GM12878 (cell line): ENCODE measurements around the gene CLCN2. TPM values are rescaled to one million over a fixed set of nuclear protein-coding genes. Genes with fewer than 3 reads are reported as not detected.

Source experiments
- ATAC-seq: fragments of 200-7000 bp; cut with Tn5 transposase; 3 replicates; pipeline ENCODE4 v1.9.1; 2020; ENCODE audit warnings: mild to moderate bottlenecking, moderate library complexity
- BruUV-seq: library from RNA; stranded (reverse); fragments of 400-500 nt; replicated peaks from 2 replicates; lab custom pipeline; 2021; lab: Mats Ljungman, UMichigan
- CTCF ChIA-PET: fragments of 300-600 bp; sonication (Branson Sonifier 250); formaldehyde crosslinking; extraction: SDS; loops from one replicate; lab custom pipeline; 2021; ENCODE audit warnings: inconsistent platforms; lab: Yijun Ruan, JAX
- POLR2A ChIA-PET: fragments of 350-600 bp; formaldehyde crosslinking; extraction: SDS; loops from one replicate; lab custom pipeline; 2021; ENCODE audit warnings: inconsistent platforms; lab: Charles Lee
- RAD21 ChIA-PET: fragments of 300-600 bp; sonication (Branson Sonifier 250); formaldehyde crosslinking; loops from one replicate; lab custom pipeline; 2023; ENCODE audit warnings: antibody characterized with exemption; ENCODE audit not compliant: unreplicated experiment; lab: Charles Lee
- SMC1A ChIA-PET: fragments of 300-600 bp; sonication (Branson Sonifier 250); formaldehyde crosslinking; loops from one replicate; lab custom pipeline; 2023; ENCODE audit not compliant: unreplicated experiment, uncharacterized antibody; lab: Charles Lee
- DNase-seq: peaks from one replicate; pipeline ENCODE4 v3.0.0-alpha.2; 2011; ENCODE audit warnings: low read depth, low spot score
- FAIRE-seq: peaks from 3 replicates; lab custom pipeline; 2011; peaks lifted over from hg19 to GRCh38; lab: Jason Lieb, UNC
- H2AFZ ChIP-seq: 2 replicates; pipeline ENCODE4 v1.6.0; 2011; ENCODE audit warnings: low read depth, low read length, control low read depth; ENCODE audit not compliant: control insufficient read depth
- H3K27ac ChIP-seq: 2 replicates; pipeline ENCODE4 v1.5.1; 2011; ENCODE audit warnings: control low read depth; ENCODE audit not compliant: control insufficient read depth, insufficient read depth
- H3K27me3 ChIP-seq, 2 experiments: replicated peaks in 1 of 2; 2 replicates each; pipeline versions ENCODE4 v1.6.0 to v1.6.1; 2011; ENCODE audit warnings: low read length in 1 of 2; ENCODE audit not compliant: control insufficient read depth in 2 of 2, insufficient read depth in 2 of 2
- H3K36me3 ChIP-seq, 2 experiments: 2 replicates each; pipeline ENCODE4 v1.5.1; 2011; ENCODE audit warnings: low read length in 1 of 2; ENCODE audit not compliant: control insufficient read depth in 2 of 2, insufficient read depth in 2 of 2
- H3K4me1 ChIP-seq: 2 replicates; pipeline ENCODE4 v1.6.1; 2011; ENCODE audit warnings: mild to moderate bottlenecking, low read length, moderate library complexity, mixed read lengths; ENCODE audit not compliant: control insufficient read depth, insufficient read depth
- H3K4me2 ChIP-seq: 2 replicates; pipeline ENCODE4 v1.6.0; 2011; ENCODE audit warnings: control low read depth; ENCODE audit not compliant: control insufficient read depth, insufficient read depth
- H3K4me3 ChIP-seq: fragments of 200-600 bp; sonication (generic); 2 replicates; pipeline ENCODE4 v1.5.1; 2016
- H3K79me2 ChIP-seq: 2 replicates; pipeline ENCODE4 v1.6.0; 2011; ENCODE audit warnings: low read length; ENCODE audit not compliant: control insufficient read depth, insufficient read depth
- H3K9ac ChIP-seq: 2 replicates; pipeline ENCODE4 v1.8.0; 2011; ENCODE audit warnings: low read length, control low read depth, mixed read lengths; ENCODE audit not compliant: control insufficient read depth, insufficient read depth
- H3K9me3 ChIP-seq: replicated peaks from 3 replicates; pipeline ENCODE4 v1.5.1; 2011; ENCODE audit warnings: mild to moderate bottlenecking, low read length; ENCODE audit not compliant: control insufficient read depth, insufficient read depth
- H4K20me1 ChIP-seq: 2 replicates; pipeline ENCODE4 v1.6.0; 2011; ENCODE audit not compliant: control insufficient read depth, insufficient read depth
- ASH2L ChIP-seq: fragments of 300-600, 200-600 bp; sonication (generic); IDR thresholded peaks from 2 replicates; pipeline ENCODE4 v1.6.1; 2017; ENCODE audit warnings: low read depth, mild to moderate bottlenecking, borderline replicate concordance
- CREB1 ChIP-seq: IDR thresholded peaks from 2 replicates; pipeline ENCODE4 v1.6.1; 2012; ENCODE audit warnings: low read depth, mild to moderate bottlenecking, inconsistent platforms
- E4F1 ChIP-seq: fragments of 450-650 bp; IDR thresholded peaks from 2 replicates; pipeline ENCODE4 v1.6.1; 2018; ENCODE audit warnings: borderline replicate concordance, mild to moderate bottlenecking; ENCODE audit not compliant: partially characterized antibody
- EGR1 ChIP-seq, 2 experiments: IDR thresholded peaks; 1 replicate in 1 of 2; 2 replicates in 1 of 2; pipeline ENCODE4 v1.6.1; 2011 to 2012; ENCODE audit warnings: low read depth in 2 of 2, low read length in 2 of 2, borderline replicate concordance in 1 of 2, mild to moderate bottlenecking in 1 of 2, moderate library complexity in 1 of 2
- HDAC2 ChIP-seq: fragments of 200-600 bp; sonication (generic); IDR thresholded peaks from 2 replicates; pipeline ENCODE4 v1.6.1; 2017
- IRF5 ChIP-seq: fragments of 450-650 bp; IDR thresholded peaks from 2 replicates; pipeline ENCODE4 v1.6.1; 2017; ENCODE audit warnings: borderline replicate concordance
- MEF2A ChIP-seq: IDR thresholded peaks from 2 replicates; pipeline ENCODE4 v1.6.1; 2011; ENCODE audit warnings: low read depth, mild to moderate bottlenecking, low read length, moderate library complexity; ENCODE audit not compliant: insufficient read depth
- MYB ChIP-seq: fragments of 150-350 bp; IDR thresholded peaks from 2 replicates; pipeline ENCODE4 v1.6.1; 2014; ENCODE audit warnings: mild to moderate bottlenecking, low read depth, low read length, borderline replicate concordance
- WRNIP1 ChIP-seq: IDR thresholded peaks from 2 replicates; pipeline ENCODE4 v1.6.1; 2011; ENCODE audit warnings: low read depth, low read length, improper control_type of control experiment, borderline replicate concordance
- ZNF592 ChIP-seq: fragments of 450-650 bp; IDR thresholded peaks from 2 replicates; pipeline ENCODE4 v1.6.1; 2017; ENCODE audit warnings: mild to moderate bottlenecking, moderate library complexity
- whole genome bisulfite sequencing: methylation state at CpG from one replicate; pipeline ENCODE4 v1.1.6; 2016; ENCODE audit warnings: low lambda C conversion rate; ENCODE audit not compliant: insufficient replicate concordance, insufficient coverage; ENCODE audit errors: missing lambda C conversion rate; 5-methylcytosine and 5-hydroxymethylcytosine counted together
- in situ Hi-C: fragments of 300-500 bp; cut with MboI; formaldehyde crosslinking; loops from 9 replicates; pipeline ENCODE4 v1.14.3; 2018; ENCODE audit warnings: mixed read lengths
- intact Hi-C: fragments of 100-400 bp; cut with micrococcal nuclease; formaldehyde crosslinking; loops from one replicate; pipeline ENCODE4 v1.14.2; 2022; ENCODE audit not compliant: unreplicated experiment
- polyA plus RNA-seq, 11 experiments: library from polyadenylated mRNA; depleted of rRNA in 4 of 11; unstranded in 6 of 11; stranded (reverse) in 5 of 11; fragments of >200 nt; fragmentation: Nextera tagmentation in 4 of 11; fragmentation: Illumina TruSeq in 1 of 11; extraction: Ambion mirVana in 4 of 11; extraction: Trizol in 1 of 11; gene quantifications; 1 replicate in 1 of 11; 2 replicates in 10 of 11; pipeline versions ENCODE4 v1.2.1 to v1.2.3, GENCODE V29; 2011 to 2016; ENCODE audit warnings: inconsistent platforms in 2 of 11, missing spikeins in 2 of 11, low read depth in 1 of 11
- total RNA-seq, 4 experiments: library from RNA; depleted of rRNA in 3 of 4; stranded (reverse); fragments of >200 nt in 3 of 4; fragmentation: Illumina TruSeq in 1 of 4; extraction: Trizol in 1 of 4; gene quantifications; 2 replicates each; pipeline versions ENCODE4 v1.2.1 to v1.2.3, GENCODE V29; 2013 to 2021

The CLCN2 gene
- total and polyA plus RNA-seq, 10 of the 15 experiments (the other 5 are each of a cell fraction or from before 2014, with no cell fraction given): 0.13 to 2.6 (median 0.85) TPM; not detected in 1

- TF ChIP-seq HDAC2 (no peak), ZNF592 (no peak), CREB1 (no peak), MYB (no peak), ASH2L (no peak), IRF5 (no peak), E4F1 (no peak), MEF2A (no peak), WRNIP1 (no peak), EGR1 (IDR thresholded peaks at IDR 0.05; ENCODE audit: borderline replicate concordance in 1 of 2, low read depth in 2 of 2, low read length in 2 of 2) (no peak)
- Histone ChIP-seq H3K9me3 (no peaks in the 10 kb centered on the region), H3K9ac (no peak overlapping the region), H3K27me3 (no peaks in the 10 kb centered on the region; a peak in 1 of 4 replicates), H4K20me1 (no peaks in the 10 kb centered on the region), H3K4me1 (peaks cover 6% of the 10 kb centered on the region), H3K4me2 (no peak overlapping the region), H3K27ac (no peak overlapping the region), H3K4me3 (no peak overlapping the region), H3K79me2 (peaks cover 7% of the 10 kb centered on the region), H3K36me3 (no peaks in the 10 kb centered on the region), H2AFZ (no peak overlapping the region)
- RAD21 ChIA-PET: no interaction called here
- POLR2A ChIA-PET: no interaction called here
- no TSS peak for BruUV-seq
- DNase-seq (no peak), ATAC-seq (no peak), FAIRE-seq (no peak)
- in situ Hi-C loops: no loop called here
- 58% methylated on average over 14 of the region's 14 CpGs for WGBS
- intact Hi-C loops: no loop called here
- SMC1A ChIA-PET: no interaction called here
- CTCF ChIA-PET: no interaction called here
Observed at GRCh38 chr3:184358921-184359350, 2.5 kb downstream of the CLCN2 start.
